ENCODE data around the gene NPFF. TPM values are rescaled to one million over a fixed set of nuclear protein-coding genes. Genes with fewer than 3 reads are reported as not detected.

NPFF gene
- total RNA-seq, 2 donors from 2014 or later, result not detected

DNA sequence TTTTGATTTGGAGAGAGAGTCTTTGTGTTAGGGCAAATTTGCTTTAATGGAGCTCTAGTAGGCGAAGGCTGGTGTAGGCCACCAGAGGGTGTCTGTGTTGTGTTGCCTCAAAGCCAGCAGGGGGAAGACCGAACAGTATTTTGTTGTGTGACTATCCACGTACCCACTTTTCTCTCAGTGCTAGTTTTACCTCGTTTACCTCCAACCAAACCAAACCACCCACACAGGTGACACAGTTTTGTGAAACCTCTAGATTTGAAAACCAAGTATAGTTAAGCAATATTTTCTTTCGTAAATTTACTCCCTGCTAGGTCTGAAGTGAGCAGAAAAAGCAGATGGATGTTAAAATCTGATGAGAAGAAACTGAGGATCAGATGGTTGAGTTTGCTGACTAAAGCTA lies 36.3 kb upstream of the NPFF start:
- Histone ChIP-seq H3K27me3 (no peaks in the 10 kb centered on the region), H3K4me3 (no peak overlapping the region), H3K9ac (ENCODE audit: low read depth in 2 of 2, low read length in 2 of 2) (no peak overlapping the region), H3K27ac (no peak overlapping the region), H3K9me3 (no peaks in the 10 kb centered on the region), H3K36me3 (peaks cover 9% of the 10 kb centered on the region), H3K4me1 (no peaks in the 10 kb centered on the region)
- intact Hi-C loops (cut with DNase I), result loop anchor here (2.0 kb wide), 1 partner anchor 133 kb away; the partner anchor contains the start of gene ATP5MC2
- TF ChIP-seq, protein P1, sequence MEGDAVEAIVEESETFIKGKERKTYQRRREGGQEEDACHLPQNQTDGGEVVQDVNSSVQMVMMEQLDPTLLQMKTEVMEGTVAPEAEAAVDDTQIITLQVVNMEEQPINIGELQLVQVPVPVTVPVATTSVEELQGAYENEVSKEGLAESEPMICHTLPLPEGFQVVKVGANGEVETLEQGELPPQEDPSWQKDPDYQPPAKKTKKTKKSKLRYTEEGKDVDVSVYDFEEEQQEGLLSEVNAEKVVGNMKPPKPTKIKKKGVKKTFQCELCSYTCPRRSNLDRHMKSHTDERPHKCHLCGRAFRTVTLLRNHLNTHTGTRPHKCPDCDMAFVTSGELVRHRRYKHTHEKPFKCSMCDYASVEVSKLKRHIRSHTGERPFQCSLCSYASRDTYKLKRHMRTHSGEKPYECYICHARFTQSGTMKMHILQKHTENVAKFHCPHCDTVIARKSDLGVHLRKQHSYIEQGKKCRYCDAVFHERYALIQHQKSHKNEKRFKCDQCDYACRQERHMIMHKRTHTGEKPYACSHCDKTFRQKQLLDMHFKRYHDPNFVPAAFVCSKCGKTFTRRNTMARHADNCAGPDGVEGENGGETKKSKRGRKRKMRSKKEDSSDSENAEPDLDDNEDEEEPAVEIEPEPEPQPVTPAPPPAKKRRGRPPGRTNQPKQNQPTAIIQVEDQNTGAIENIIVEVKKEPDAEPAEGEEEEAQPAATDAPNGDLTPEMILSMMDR (IDR thresholded peaks at IDR 0.05), result peak; percentile 76
- DNase-seq, result peak; percentile 54

DNA sequence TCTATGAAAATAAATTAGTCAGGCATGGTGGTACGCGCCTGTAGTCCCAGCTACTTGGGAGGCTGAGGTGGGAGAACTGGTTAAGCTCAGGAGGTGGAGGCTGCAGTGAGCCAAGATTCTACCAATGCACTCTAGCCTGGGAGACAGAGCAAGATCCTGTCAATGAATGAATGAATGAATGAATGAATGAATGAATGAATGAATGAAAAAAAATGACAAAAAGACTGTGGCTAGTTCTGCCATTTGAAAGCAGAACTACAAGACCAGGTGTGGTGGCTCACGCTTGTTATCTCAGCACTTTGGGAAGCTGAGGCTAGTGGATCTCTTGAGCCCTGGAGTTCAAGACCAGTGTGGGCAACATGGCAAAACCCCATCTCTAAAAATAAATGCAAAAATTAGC lies 32.2 kb upstream of the NPFF start:
- DNase-seq, result no peak
- H3K36me3 ChIP-seq, result peaks cover 12% of the 10 kb centered on the region
- H3K27ac ChIP-seq, result peak overlapping the region; percentile 64
- no peaks in the 10 kb centered on the region for H3K9me3 ChIP-seq
- H3K4me3 ChIP-seq, result no peak overlapping the region
- H3K27me3 ChIP-seq, result no peaks in the 10 kb centered on the region
- no peak overlapping the region for H3K9ac ChIP-seq (ENCODE audit: low read depth in 2 of 2, low read length in 2 of 2)
- intact Hi-C loops (cut with DNase I), result no loop called here
- no peaks in the 10 kb centered on the region for H3K4me1 ChIP-seq
- TF ChIP-seq, protein P1 (IDR thresholded peaks at IDR 0.05), result no peak

DNA sequence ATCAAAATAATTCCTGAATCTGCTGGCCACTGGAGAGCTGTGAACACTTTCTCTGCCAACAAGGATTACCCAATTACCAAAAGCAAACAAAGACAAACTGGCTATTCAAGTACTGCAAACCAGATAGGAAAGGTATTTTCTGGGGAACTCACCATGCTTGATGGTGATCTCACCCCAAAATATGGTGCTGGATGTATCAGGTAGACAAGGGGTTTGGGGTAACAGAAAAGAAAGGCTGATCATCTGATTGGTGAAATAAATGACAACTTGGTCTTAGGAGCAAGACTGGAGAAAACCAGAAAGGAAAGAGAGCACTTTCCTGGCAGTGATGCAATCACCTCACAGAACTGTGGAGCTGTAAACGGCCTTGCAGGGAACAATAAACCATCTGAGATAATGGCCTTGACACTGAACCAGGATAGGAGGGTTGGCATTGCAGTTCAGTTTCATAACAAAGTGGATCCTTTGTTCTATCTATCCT lies 31.0 kb upstream of the NPFF start:
- DNase-seq, result peak; percentile 70
- Histone ChIP-seq H3K27me3 (no peaks in the 10 kb centered on the region), H3K36me3 (peaks cover 16% of the 10 kb centered on the region), H3K27ac (peak overlapping the region; percentile 64), H3K9ac (ENCODE audit: low read depth in 2 of 2, low read length in 2 of 2) (peak overlapping the region in 1 of 2 donors; percentile 1), H3K4me3 (no peak overlapping the region), H3K4me1 (no peaks in the 10 kb centered on the region), H3K9me3 (no peaks in the 10 kb centered on the region)
- TF ChIP-seq, protein P1 (IDR thresholded peaks at IDR 0.05), result no peak
- intact Hi-C loops (cut with DNase I), result no loop called here

DNA sequence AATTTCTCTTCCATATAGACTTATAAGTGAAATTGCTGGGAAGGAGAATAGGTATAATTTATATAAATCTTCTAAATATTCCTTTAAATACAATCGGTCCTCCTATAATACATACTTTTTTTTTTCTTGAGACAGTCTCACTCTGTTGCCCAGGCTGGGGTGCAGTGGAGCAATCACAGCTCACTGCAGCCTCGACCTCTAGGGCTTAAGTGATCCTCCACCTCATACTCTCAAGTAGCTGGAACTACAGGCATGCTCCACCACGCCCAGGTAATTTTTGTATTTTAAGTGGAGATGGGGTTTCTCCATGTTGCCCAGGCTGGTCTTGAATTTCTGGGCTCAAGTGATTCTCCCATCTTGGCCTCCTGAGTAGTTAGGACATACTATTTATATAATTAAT lies 29.7 kb upstream of the NPFF start:
- H3K9ac ChIP-seq (ENCODE audit: low read depth in 2 of 2, low read length in 2 of 2), result no peak overlapping the region
- TF ChIP-seq, protein P1 (IDR thresholded peaks at IDR 0.05), result no peak
- DNase-seq, result no peak
- intact Hi-C loops (cut with DNase I), result no loop called here
- H3K4me3 ChIP-seq, result no peak overlapping the region
- H3K27ac ChIP-seq, result no peak overlapping the region
- no peaks in the 10 kb centered on the region for H3K4me1 ChIP-seq
- H3K36me3 ChIP-seq, result peaks cover 22% of the 10 kb centered on the region
- H3K27me3 ChIP-seq, result no peaks in the 10 kb centered on the region
- H3K9me3 ChIP-seq, result no peaks in the 10 kb centered on the region

DNA sequence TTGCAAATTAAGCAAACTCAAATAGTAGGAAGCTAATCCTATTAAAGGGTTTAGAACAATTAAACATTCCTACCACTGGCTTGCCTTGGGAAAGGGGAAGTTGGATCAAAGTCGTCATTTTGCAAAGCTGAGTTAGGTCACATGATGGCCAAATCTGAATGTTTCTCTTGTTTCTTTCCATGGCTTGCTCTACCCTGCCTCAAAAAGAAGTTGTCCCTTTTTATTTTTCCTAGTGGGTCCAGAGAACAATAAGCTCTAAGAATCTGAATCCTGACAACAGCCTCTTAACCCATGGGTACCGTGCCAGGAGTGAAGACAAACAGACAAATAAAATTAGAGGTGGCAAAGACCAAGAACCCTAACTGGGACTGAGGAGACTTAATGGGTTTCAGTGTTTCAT lies 26.2 kb upstream of the NPFF start:
- no peak for DNase-seq
- no peak overlapping the region for H3K9ac ChIP-seq (ENCODE audit: low read depth in 2 of 2, low read length in 2 of 2)
- H3K36me3 ChIP-seq, result peaks cover 20% of the 10 kb centered on the region
- no peaks in the 10 kb centered on the region for H3K9me3 ChIP-seq
- H3K4me1 ChIP-seq, result no peaks in the 10 kb centered on the region
- intact Hi-C loops (cut with DNase I), result no loop called here
- H3K27ac ChIP-seq, result no peak overlapping the region
- TF ChIP-seq, protein P1 (IDR thresholded peaks at IDR 0.05), result no peak
- no peak overlapping the region for H3K4me3 ChIP-seq
- no peaks in the 10 kb centered on the region for H3K27me3 ChIP-seq

Data from colonic mucosa (tissue), 4 donors.